GM21723 (cell line): ENCODE results near the gene THBS3.
"Not testable (repeated sequence)": the region's sequence is repeated elsewhere in the genome, so short reads cannot be mapped to it uniquely, and the experiment has no call there.

ENCODE experiments used
- ATAC-seq: cut with Tn5 transposase; IDR thresholded peaks from one replicate; pipeline ENCODE4 v1.9.1; 2021; ENCODE audit warnings: mild to moderate bottlenecking, moderate library complexity; ENCODE audit not compliant: unreplicated experiment

Gene THBS3

GRCh38 chr1:155191904-155192303 is 15.8 kb downstream of the THBS3 start:
- no peak for ATAC-seq

- not testable (repeated sequence) for ATAC-seq
These were observed 17.8 kb downstream of the THBS3 start for GRCh38 chr1:155189926-155190325.

- no peak for ATAC-seq
These were observed 19.4 kb downstream of the THBS3 start for GRCh38 chr1:155188268-155188667.

GRCh38 chr1:155187456-155187891 is 20.2 kb downstream of the THBS3 start:
- no peak for ATAC-seq

GRCh38 chr1:155186794-155187455 is 20.8 kb downstream of the THBS3 start:
- ATAC-seq = no peak

- no peak for ATAC-seq
These were observed 21.5 kb downstream of the THBS3 start for GRCh38 chr1:155186067-155186793.

GRCh38 chr1:155185783-155186066 is 22.0 kb downstream of the THBS3 start:
- ATAC-seq = peak; percentile 8

- peak; percentile 85 for ATAC-seq
These were observed 22.6 kb downstream of the THBS3 start for GRCh38 chr1:155184835-155185782.

GRCh38 chr1:155184351-155184811 is 23.3 kb downstream of the THBS3 start:
- no peak for ATAC-seq

GRCh38 chr1:155183775-155184221 is 23.9 kb downstream of the THBS3 start:
- no peak for ATAC-seq

GRCh38 chr1:155182052-155182550 is 25.6 kb downstream of the THBS3 start:
- no peak for ATAC-seq

- no peak for ATAC-seq
These were observed 26.2 kb downstream of the THBS3 start for GRCh38 chr1:155181371-155182051.

- no peak for ATAC-seq
These were observed 28.3 kb downstream of the THBS3 start for GRCh38 chr1:155179112-155180031.

- ATAC-seq = no peak
These were observed 29.1 kb downstream of the THBS3 start for GRCh38 chr1:155178441-155179111.

GRCh38 chr1:155177918-155178281 is 29.8 kb downstream of the THBS3 start:
- no peak for ATAC-seq

GRCh38 chr1:155177192-155177917 is 30.3 kb downstream of the THBS3 start:
- ATAC-seq = no peak

GRCh38 chr1:155176544-155177071 is 31.1 kb downstream of the THBS3 start:
- no peak for ATAC-seq

GRCh38 chr1:155175927-155176371 is 31.7 kb downstream of the THBS3 start:
- no peak for ATAC-seq
